ENCODE results near the gene PPP1R2. TPM values are rescaled to one million over a fixed set of nuclear protein-coding genes. Genes with fewer than 3 reads are reported as not detected.

The PPP1R2 gene
- total RNA-seq, 1 experiment from 2014 or later: 38.3 TPM

- Histone ChIP-seq H2BK12ac (ENCODE audit: insufficient read length, low read depth, low read length) (no peak overlapping the region), H3K27me3 (ENCODE audit: insufficient read depth, low read length) (no peaks in the 10 kb centered on the region), H2BK15ac (ENCODE audit: low read depth, low read length) (no peak overlapping the region), H3K9me3 (ENCODE audit: control insufficient read depth, low read depth, low read length) (no peaks in the 10 kb centered on the region), H4K8ac (replicated peaks; ENCODE audit: insufficient read length, low read depth, low read length) (no peak overlapping the region), H4K5ac (ENCODE audit: insufficient read length, low read depth, low read length) (no peak overlapping the region), H4K20me1 (ENCODE audit: control insufficient read depth, insufficient read depth, insufficient read length) (no peaks in the 10 kb centered on the region), H3K27ac (ENCODE audit: insufficient read length, low read depth, low read length) (no peak overlapping the region), H3K14ac (ENCODE audit: insufficient read depth, low read length) (no peak overlapping the region), H3K4me2 (ENCODE audit: insufficient read depth, insufficient read length, low read length) (no peak overlapping the region), H2AFZ (ENCODE audit: low read length) (no peak overlapping the region), H3T11ph (ENCODE audit: low read length) (no peak overlapping the region), H3K79me2 (ENCODE audit: insufficient read depth, low read length) (no peaks in the 10 kb centered on the region; the same call in 1 of the 2 replicates), H2AK5ac (ENCODE audit: insufficient read length, low read length) (no peak overlapping the region), H3K79me1 (ENCODE audit: insufficient read depth, low read depth, low read length, poor library complexity, severe bottlenecking) (no peaks in the 10 kb centered on the region), H3K56ac (ENCODE audit: insufficient read length, low read depth, low read length) (no peak overlapping the region), H4K91ac (ENCODE audit: insufficient read length, low read depth, low read length) (no peak overlapping the region), H3K4me1 (ENCODE audit: insufficient read depth, low read length) (no peaks in the 10 kb centered on the region), H3K4ac (ENCODE audit: low read depth, low read length) (no peak overlapping the region), H3K23me2 (ENCODE audit: insufficient read length, low read depth, low read length, poor library complexity, severe bottlenecking) (no peaks in the 10 kb centered on the region), H2BK5ac (ENCODE audit: insufficient read length, low read length) (no peak overlapping the region), H3K9ac (ENCODE audit: extremely low read depth, insufficient read length, low read length) (no peak overlapping the region), H2BK120ac (ENCODE audit: low read depth, low read length, poor library complexity, severe bottlenecking) (no peak overlapping the region), H3K23ac (ENCODE audit: insufficient read length, low read depth, low read length) (no peak overlapping the region), H3K18ac (ENCODE audit: insufficient read length, low read depth, low read length) (no peak overlapping the region), H2BK20ac (ENCODE audit: low read depth, low read length, poor library complexity, severe bottlenecking) (no peak overlapping the region)
- WGBS (ENCODE audit: extremely low coverage, insufficient read length, low lambda C conversion rate): no CpG with 5 or more reads among the region's 3 CpGs
- Mint-ChIP-seq H3K4me3 (no peak overlapping the region), H3K27me3 (ENCODE audit: low read depth) (no peaks in the 10 kb centered on the region), H3K9me3 (no peaks in the 10 kb centered on the region), H3K4me1 (no peaks in the 10 kb centered on the region), H3K27ac (no peak overlapping the region), H3K36me3 (ENCODE audit: insufficient read depth in 1 of 3, low read depth in 3 of 3) (peaks cover 2 to 10% (median 5%) of the 10 kb centered on the region in 3 experiments; a peak in 3 of 7 replicates)
- no peak for DNase-seq
- no peak for TF ChIP-seq CTCF (conservative IDR thresholded peaks at IDR 0.05)
Observed at GRCh38 chr3:195532345-195532744, 10.8 kb downstream of the PPP1R2 start.
